HEK293 (cell line): ENCODE measurements around the gene WLS.

Source experiments
- ATF2 ChIP-seq: fragments of 450-650 bp; formaldehyde crosslinking; IDR thresholded peaks from 2 replicates; pipeline ENCODE4 v1.5.1; 2016; ENCODE audit warnings: missing biosample characterization, missing genetic modification characterization, low read depth
- GLI2 ChIP-seq: fragments of 450-650 bp; formaldehyde crosslinking; IDR thresholded peaks from 2 replicates; pipeline ENCODE4; 2017; ENCODE audit warnings: missing biosample characterization, missing genetic modification characterization, low read depth, borderline replicate concordance
- GLI4 ChIP-seq: fragments of 450-650 bp; formaldehyde crosslinking; IDR thresholded peaks from 2 replicates; pipeline ENCODE4 v1.5.1; 2016; ENCODE audit warnings: missing biosample characterization, missing genetic modification characterization
- GLIS1 ChIP-seq: fragments of 450-650 bp; formaldehyde crosslinking; IDR thresholded peaks from 2 replicates; pipeline ENCODE4 v1.5.1; 2016; ENCODE audit warnings: missing biosample characterization, missing genetic modification characterization
- HOXA7 ChIP-seq: sonication (generic); formaldehyde crosslinking; IDR thresholded peaks from 2 replicates; pipeline ENCODE4 v1.8.1; 2022; ENCODE audit warnings: missing genetic modification reagents, borderline replicate concordance
- KLF16 ChIP-seq: fragments of 450-650 bp; formaldehyde crosslinking; IDR thresholded peaks from 2 replicates; pipeline ENCODE4 v1.5.1; 2017; ENCODE audit warnings: missing biosample characterization, missing genetic modification characterization
- KLF9 ChIP-seq: fragments of 450-650 bp; formaldehyde crosslinking; IDR thresholded peaks from 2 replicates; pipeline ENCODE4 v1.5.1; 2016; ENCODE audit warnings: missing biosample characterization, missing genetic modification characterization, low read depth
- SCRT2 ChIP-seq: fragments of 450-650 bp; formaldehyde crosslinking; IDR thresholded peaks from 2 replicates; pipeline ENCODE4 v1.5.1; 2016; ENCODE audit warnings: missing biosample characterization, missing genetic modification characterization
- SP7 ChIP-seq: fragments of 450-650 bp; formaldehyde crosslinking; IDR thresholded peaks from 2 replicates; pipeline ENCODE4 v1.5.1; 2016; ENCODE audit warnings: missing biosample characterization, missing genetic modification characterization
- TRIM28 ChIP-seq: IDR thresholded peaks from 2 replicates; pipeline ENCODE4 v1.6.1; 2011; ENCODE audit warnings: low read length, control low read depth, borderline replicate concordance
- TSHZ1 ChIP-seq: fragments of 450-650 bp; formaldehyde crosslinking; IDR thresholded peaks from 2 replicates; pipeline ENCODE4 v1.5.1; 2016; ENCODE audit warnings: missing biosample characterization, missing genetic modification characterization, borderline replicate concordance
- WT1 ChIP-seq: fragments of 450-650 bp; formaldehyde crosslinking; IDR thresholded peaks from 2 replicates; pipeline ENCODE4 v1.5.1; 2016; ENCODE audit warnings: missing biosample characterization, missing genetic modification characterization
- YY1 ChIP-seq: fragments of 450-650 bp; formaldehyde crosslinking; IDR thresholded peaks from 2 replicates; pipeline ENCODE4 v1.5.1; 2018; ENCODE audit warnings: missing biosample characterization, missing genetic modification characterization
- ZBTB11 ChIP-seq: fragments of 450-650 bp; formaldehyde crosslinking; conservative IDR thresholded peaks from 2 replicates; pipeline ENCODE4 v1.5.1; 2016; ENCODE audit warnings: low read depth, missing biosample characterization, missing genetic modification characterization
- ZBTB20 ChIP-seq: fragments of 450-650 bp; formaldehyde crosslinking; IDR thresholded peaks from 2 replicates; pipeline ENCODE4 v1.5.1; 2016; ENCODE audit warnings: missing biosample characterization, missing genetic modification characterization
- ZBTB21 ChIP-seq: fragments of 450-650 bp; formaldehyde crosslinking; IDR thresholded peaks from 2 replicates; pipeline ENCODE4 v1.5.1; 2017; ENCODE audit warnings: missing biosample characterization, missing genetic modification characterization
- ZBTB48 ChIP-seq: fragments of 450-650 bp; formaldehyde crosslinking; IDR thresholded peaks from 2 replicates; pipeline ENCODE4 v1.5.1; 2016; ENCODE audit warnings: missing biosample characterization, missing genetic modification characterization
- ZEB2 ChIP-seq: fragments of 450-650 bp; formaldehyde crosslinking; IDR thresholded peaks from 2 replicates; pipeline ENCODE4 v1.5.1; 2016; ENCODE audit warnings: missing biosample characterization, missing genetic modification characterization
- ZNF10 ChIP-seq: fragments of 450-650 bp; formaldehyde crosslinking; IDR thresholded peaks from 2 replicates; pipeline ENCODE4 v1.5.1; 2017; ENCODE audit warnings: missing biosample characterization, missing genetic modification characterization
- ZNF184 ChIP-seq: fragments of 450-650 bp; IDR thresholded peaks from 2 replicates; pipeline ENCODE4 v1.5.1; 2018; ENCODE audit warnings: missing biosample characterization, mild to moderate bottlenecking, missing genetic modification characterization
- ZNF302 ChIP-seq: fragments of 450-650 bp; formaldehyde crosslinking; IDR thresholded peaks from 2 replicates; pipeline ENCODE4 v1.5.1; 2016; ENCODE audit warnings: missing biosample characterization, missing genetic modification characterization, low read depth
- ZNF311 ChIP-seq: fragments of 450-650 bp; formaldehyde crosslinking; IDR thresholded peaks from 2 replicates; pipeline ENCODE4 v1.5.1; 2017; ENCODE audit warnings: missing biosample characterization, missing genetic modification characterization, borderline replicate concordance
- ZNF37A ChIP-seq: fragments of 450-650 bp; IDR thresholded peaks from 2 replicates; pipeline ENCODE4 v1.5.1; 2018; ENCODE audit warnings: missing biosample characterization, missing genetic modification characterization
- ZNF501 ChIP-seq: fragments of 450-650 bp; formaldehyde crosslinking; IDR thresholded peaks from 2 replicates; pipeline ENCODE4 v1.5.1; 2016; ENCODE audit warnings: missing biosample characterization, missing genetic modification characterization
- ZNF521 ChIP-seq: fragments of 450-650 bp; formaldehyde crosslinking; IDR thresholded peaks from 2 replicates; pipeline ENCODE4 v1.5.1; 2017; ENCODE audit warnings: missing biosample characterization, mild to moderate bottlenecking, missing genetic modification characterization
- ZNF549 ChIP-seq: fragments of 450-650 bp; IDR thresholded peaks from 2 replicates; pipeline ENCODE4 v1.5.1; 2018; ENCODE audit warnings: missing biosample characterization, missing genetic modification characterization, mild to moderate bottlenecking, inconsistent platforms, moderate library complexity
- ZNF621 ChIP-seq: fragments of 450-650 bp; formaldehyde crosslinking; IDR thresholded peaks from 2 replicates; pipeline ENCODE4 v1.5.1; 2017; ENCODE audit warnings: missing biosample characterization, missing genetic modification characterization
- ZNF626 ChIP-seq: fragments of 450-650 bp; sonication (Bioruptor Pico); formaldehyde crosslinking; IDR thresholded peaks from 2 replicates; pipeline ENCODE4 v1.5.1; 2018; ENCODE audit warnings: missing biosample characterization, missing genetic modification characterization, inconsistent platforms
- ZNF629 ChIP-seq: fragments of 450-650 bp; formaldehyde crosslinking; IDR thresholded peaks from 2 replicates; pipeline ENCODE4 v1.5.1; 2017; ENCODE audit warnings: missing biosample characterization, missing genetic modification characterization
- ZNF639 ChIP-seq: fragments of 450-650 bp; formaldehyde crosslinking; IDR thresholded peaks from 2 replicates; pipeline ENCODE4 v1.5.1; 2016; ENCODE audit warnings: missing biosample characterization, missing genetic modification characterization
- ZNF791 ChIP-seq: fragments of 450-650 bp; formaldehyde crosslinking; IDR thresholded peaks from 2 replicates; pipeline ENCODE4 v1.5.1; 2016; ENCODE audit warnings: missing biosample characterization, missing genetic modification characterization
- ZNF837 ChIP-seq: fragments of 450-650 bp; formaldehyde crosslinking; IDR thresholded peaks from 2 replicates; pipeline ENCODE4 v1.5.1; 2016; ENCODE audit warnings: missing biosample characterization, missing genetic modification characterization

WLS gene

GRCh38 chr1:68217060-68217554, 15.2 kb downstream of the WLS start (continued):
- TF ChIP-seq ZBTB11 (no peak), ZNF629 (tag by site-specific recombination) (peak; percentile 97), ZNF549 (no peak), YY1 (tag by site-specific recombination) (no peak), KLF16 (tag by site-specific recombination) (no peak), ZNF501 (peak; percentile 80; the same call in 1 of the 2 replicates), ZBTB20 (no peak), WT1 (tag by site-specific recombination) (peak; percentile 97), ZNF521 (no peak), ZNF621 (tag by site-specific recombination) (no peak), ATF2 (tag by site-specific recombination) (peak; percentile 92), TSHZ1 (tag by site-specific recombination) (peak; percentile 98), HOXA7 (CRISPR knock-in tag) (no peak), GLIS1 (tag by site-specific recombination) (peak; percentile 94), TRIM28 (peak; percentile 96), SCRT2 (no peak), ZNF791 (no peak), ZEB2 (peak; percentile 96), ZNF302 (tag by site-specific recombination) (no peak), SP7 (tag by site-specific recombination) (peak; percentile 100), KLF9 (tag by site-specific recombination) (peak; percentile 65), ZNF837 (no peak), GLI4 (tag by site-specific recombination) (no peak), ZNF10 (tag by site-specific recombination) (peak; percentile 84), ZNF626 (tag by site-specific recombination) (no peak), ZBTB48 (0 out of 2 replicates have a peak, but pooled peaks have one; percentile 17), ZNF639 (peak; percentile 93), ZNF37A (tag by site-specific recombination) (no peak), ZNF311 (tag by site-specific recombination) (no peak), GLI2 (tag by site-specific recombination) (peak; percentile 97), ZNF184 (no peak), ZBTB21 (peak; percentile 54; the same call in 1 of the 2 replicates)
